SK-N-SH (cell line): Measurements from ENCODE around the gene EPB41L3. TPM values are rescaled to one million over a fixed set of nuclear protein-coding genes. Genes with fewer than 3 reads are reported as not detected.

ENCODE experiments used
- CTCF ChIA-PET: fragments of 300-600, 350-600 bp; formaldehyde crosslinking; extraction: SDS; loops from one replicate; lab custom pipeline; 2021; lab: Yijun Ruan, JAX
- POLR2A ChIA-PET: fragments of 350-600 bp; sonication (Branson Sonifier 250); formaldehyde crosslinking; extraction: SDS; loops from one replicate; lab custom pipeline; 2020; ENCODE audit warnings: antibody characterized with exemption, inconsistent platforms; lab: Yijun Ruan, JAX
- DNase-seq: peaks from one replicate; pipeline ENCODE4 v3.0.0; 2012
- H2AFZ ChIP-seq: fragments of 200-600 bp; sonication (generic); 2 replicates; pipeline ENCODE4 v1.8.1; 2016; ENCODE audit warnings: antibody characterized with exemption, mild to moderate bottlenecking, low read depth
- H3F3A ChIP-seq: fragments of 200-600 bp; sonication (generic); replicated peaks from 2 replicates; pipeline ENCODE3; 2016; ENCODE audit warnings: antibody characterized with exemption, mild to moderate bottlenecking; ENCODE audit not compliant: insufficient read depth
- H3K27ac ChIP-seq, 2 experiments: fragments of 200-500 bp in 1 of 2; fragments of 200-600 bp in 1 of 2; sonication (Bioruptor generic) in 1 of 2; sonication (generic), shearing (Covaris generic) in 1 of 2; 2 replicates each; pipeline versions ENCODE4 v1.5.1 to v1.6.1; 2014 to 2016; ENCODE audit warnings: low read depth in 2 of 2, inconsistent platforms in 1 of 2, low read length in 1 of 2, mild to moderate bottlenecking in 1 of 2, mixed read lengths in 1 of 2
- H3K27me3 ChIP-seq: fragments of 200-600 bp; sonication (generic), shearing (Covaris generic); 2 replicates; pipeline ENCODE4 v1.6.1; 2016; ENCODE audit warnings: mixed run types; ENCODE audit not compliant: insufficient read depth
- H3K36me3 ChIP-seq, 2 experiments: fragments of 200-500 bp in 1 of 2; fragments of 200-600 bp in 1 of 2; sonication (Bioruptor generic) in 1 of 2; sonication (generic) in 1 of 2; replicated peaks in 1 of 2; 2 replicates each; pipeline versions ENCODE3 to v1.5.1; 2014 to 2016; ENCODE audit warnings: low read length in 1 of 2, mild to moderate bottlenecking in 1 of 2; ENCODE audit not compliant: insufficient read depth in 2 of 2, control insufficient read depth in 1 of 2
- H3K4me1 ChIP-seq, 2 experiments: fragments of 200-500 bp in 1 of 2; fragments of 200-600 bp in 1 of 2; sonication (Bioruptor generic) in 1 of 2; sonication (generic), shearing (Covaris generic) in 1 of 2; 2 replicates each; pipeline versions ENCODE4 v1.5.1 to v1.6.1; 2014 to 2016; ENCODE audit warnings: low read depth in 1 of 2, low read length in 1 of 2, mixed run types in 1 of 2; ENCODE audit not compliant: insufficient read depth in 2 of 2, control insufficient read depth in 1 of 2
- H3K4me2 ChIP-seq: fragments of 200-600 bp; sonication (generic), shearing (Covaris generic); 2 replicates; pipeline ENCODE4 v1.6.1; 2017; ENCODE audit warnings: mixed run types
- H3K4me3 ChIP-seq, 2 experiments: fragments of 200-500 bp in 1 of 2; fragments of 200-600 bp in 1 of 2; sonication (Bioruptor generic) in 1 of 2; sonication (generic), shearing (Covaris generic) in 1 of 2; 2 replicates each; pipeline versions ENCODE4 v1.5.1 to v1.8.1; 2014 to 2016; ENCODE audit warnings: low read depth in 2 of 2, inconsistent platforms in 1 of 2, low read length in 1 of 2, mild to moderate bottlenecking in 1 of 2, mixed read lengths in 1 of 2, moderate library complexity in 1 of 2
- H3K79me2 ChIP-seq: fragments of 200-600 bp; sonication (generic); 2 replicates; pipeline ENCODE4 v1.8.1; 2017; ENCODE audit warnings: mild to moderate bottlenecking; ENCODE audit not compliant: insufficient read depth
- H3K9ac ChIP-seq: fragments of 200-600 bp; sonication (generic); 2 replicates; pipeline ENCODE4 v1.6.1; 2017; ENCODE audit warnings: mixed run types
- H3K9me2 ChIP-seq: fragments of 200-600 bp; sonication (generic); 2 replicates; pipeline ENCODE4 v1.6.1; 2017; ENCODE audit warnings: mixed run types
- H3K9me3 ChIP-seq: fragments of 200-600 bp; sonication (generic); 2 replicates; pipeline ENCODE4 v1.6.1; 2017; ENCODE audit warnings: mixed run types, mild to moderate bottlenecking, moderate library complexity
- H4K20me1 ChIP-seq: fragments of 200-600 bp; sonication (generic); 2 replicates; pipeline ENCODE4 v1.6.1; 2017; ENCODE audit warnings: mild to moderate bottlenecking, mixed run types; ENCODE audit not compliant: insufficient read depth
- ELF1 ChIP-seq: IDR thresholded peaks from 2 replicates; pipeline ENCODE4 v1.4.0; 2012
- EP300 ChIP-seq, 2 experiments: IDR thresholded peaks; 2 replicates each; pipeline versions ENCODE4 v1.4.0 to v1.6.1; 2012; ENCODE audit warnings: borderline replicate concordance in 1 of 2, low read depth in 1 of 2, low read length in 1 of 2
- EZH2phosphoT487 ChIP-seq: fragments of 200-600 bp; sonication (generic); IDR thresholded peaks from 2 replicates; pipeline ENCODE4 v1.6.1; 2017; ENCODE audit warnings: low read depth, mixed run types, mild to moderate bottlenecking, antibody characterized with exemption, moderate library complexity, borderline replicate concordance
- JUND ChIP-seq: IDR thresholded peaks from 2 replicates; pipeline ENCODE4 v1.4.0; 2012
- MXI1 ChIP-seq: IDR thresholded peaks from 2 replicates; pipeline ENCODE4 v1.6.1; 2012; ENCODE audit warnings: mild to moderate bottlenecking, low read depth, low read length, improper control_type of control experiment
- NRF1 ChIP-seq: IDR thresholded peaks from 2 replicates; pipeline ENCODE4 v1.6.1; 2012; ENCODE audit warnings: low read depth, mild to moderate bottlenecking, low read length
- RCOR1 ChIP-seq: fragments of 150-350 bp; IDR thresholded peaks from 2 replicates; pipeline ENCODE4 v1.6.1; 2017; ENCODE audit warnings: antibody characterized with exemption, low read length
- SMC3 ChIP-seq: IDR thresholded peaks from 2 replicates; pipeline ENCODE4 v1.6.1; 2012; ENCODE audit warnings: low read depth, low read length, improper control_type of control experiment
- TAF1 ChIP-seq: IDR thresholded peaks from 2 replicates; pipeline ENCODE4 v1.6.1; 2012; ENCODE audit warnings: low read depth, mild to moderate bottlenecking, low read length, moderate library complexity, borderline replicate concordance
- TEAD4 ChIP-seq: IDR thresholded peaks from 2 replicates; pipeline ENCODE4 v1.4.0; 2012; ENCODE audit warnings: mild to moderate bottlenecking, borderline replicate concordance; ENCODE audit not compliant: insufficient read depth
- WGBS: methylation state at CpG from one replicate; pipeline ENCODE4 v1.1.6; 2017; ENCODE audit warnings: low lambda C conversion rate; 5-methylcytosine and 5-hydroxymethylcytosine counted together
- polyA plus RNA-seq, 3 experiments: library from polyadenylated mRNA; depleted of rRNA; stranded (reverse); fragments of >200 nt; gene quantifications; 2 replicates each; pipeline ENCODE4 v1.2.3, GENCODE V29; 2012
- TF ChIP-seq, protein P1 (sequence below): fragments of 150-350 bp; IDR thresholded peaks from 2 replicates; pipeline ENCODE4 v1.6.1; 2016; ENCODE audit warnings: mild to moderate bottlenecking, low read depth, low read length
- TF ChIP-seq, protein P2 (sequence below): IDR thresholded peaks from 2 replicates; pipeline ENCODE4 v1.4.0; 2012; ENCODE audit warnings: low read depth
- TF ChIP-seq, protein P3 (sequence below): fragments of 150-350 bp; IDR thresholded peaks from 2 replicates; pipeline ENCODE4 v1.6.1; 2017; ENCODE audit warnings: antibody characterized with exemption, low read length, low read depth, borderline replicate concordance
- TF ChIP-seq, protein P4 (sequence below): IDR thresholded peaks from 2 replicates; pipeline ENCODE4 v1.4.0; 2012; ENCODE audit warnings: low read depth, borderline replicate concordance
- TF ChIP-seq, protein P5 (sequence below): IDR thresholded peaks from 2 replicates; pipeline ENCODE4 v1.6.1; 2012; ENCODE audit warnings: mild to moderate bottlenecking, low read depth, low read length, moderate library complexity

Gene EPB41L3
- polyA plus RNA-seq, 1 of the 3 experiments (the other 2 are of a cell fraction), result 0.15 TPM

DNA sequence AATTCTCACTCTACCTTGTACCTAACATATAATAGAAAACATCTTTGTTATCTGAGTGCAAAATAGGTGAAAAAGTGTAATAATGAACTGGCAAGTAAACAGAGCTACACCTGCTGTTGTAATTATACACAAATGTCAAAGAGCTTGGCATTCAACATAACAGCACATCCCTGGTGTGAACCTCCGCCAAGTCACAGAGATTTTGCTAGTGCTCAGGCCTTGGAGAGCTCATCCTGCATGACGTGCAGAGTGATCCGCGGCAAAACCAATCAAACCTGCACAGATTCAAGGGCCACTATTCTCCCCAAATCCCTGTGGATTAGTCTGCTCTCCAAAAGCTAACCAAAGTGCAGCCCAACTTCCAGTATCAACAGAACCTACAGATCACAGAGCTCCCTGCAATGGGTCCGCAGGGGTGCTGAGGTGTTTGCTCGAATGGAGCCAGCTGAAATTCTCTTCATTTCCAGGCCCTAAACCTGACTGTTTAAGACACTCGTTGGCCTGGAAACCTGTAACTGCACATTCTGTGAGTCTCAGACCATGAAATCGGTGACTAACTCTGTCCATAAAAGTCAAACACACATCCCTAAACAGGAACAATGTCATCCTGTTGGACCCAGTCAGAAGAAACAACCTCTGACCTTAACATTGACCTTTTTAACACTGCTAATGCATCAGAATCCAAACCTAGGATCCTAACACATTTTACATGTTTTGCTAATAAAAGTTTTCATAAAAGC, 111.8 kb downstream of the EPB41L3 start:
- H3F3A ChIP-seq, result no peaks in the 10 kb centered on the region
- H4K20me1 ChIP-seq, result no peaks in the 10 kb centered on the region
- CTCF ChIA-PET, result interaction anchor here (0.9 to 1.1 kb wide), 2 partner anchors 9 to 24 kb away, joined by 3 to 4 read pairs; no protein-coding TSS in a partner anchor
- H3K4me2 ChIP-seq, result no peak overlapping the region
- H3K9ac ChIP-seq, result no peak overlapping the region
- H3K4me3 ChIP-seq, result no peak overlapping the region
- TF ChIP-seq NRF1 (no peak), MXI1 (no peak), JUND (no peak), ELF1 (no peak), RCOR1 (no peak), EZH2phosphoT487 (no peak), SMC3 (no peak), TEAD4 (no peak), EP300 (IDR thresholded peaks at IDR 0.05; ENCODE audit: borderline replicate concordance in 1 of 2, low read depth in 1 of 2, low read length in 1 of 2) (no peak), TAF1 (no peak)
- TF ChIP-seq, protein P1, sequence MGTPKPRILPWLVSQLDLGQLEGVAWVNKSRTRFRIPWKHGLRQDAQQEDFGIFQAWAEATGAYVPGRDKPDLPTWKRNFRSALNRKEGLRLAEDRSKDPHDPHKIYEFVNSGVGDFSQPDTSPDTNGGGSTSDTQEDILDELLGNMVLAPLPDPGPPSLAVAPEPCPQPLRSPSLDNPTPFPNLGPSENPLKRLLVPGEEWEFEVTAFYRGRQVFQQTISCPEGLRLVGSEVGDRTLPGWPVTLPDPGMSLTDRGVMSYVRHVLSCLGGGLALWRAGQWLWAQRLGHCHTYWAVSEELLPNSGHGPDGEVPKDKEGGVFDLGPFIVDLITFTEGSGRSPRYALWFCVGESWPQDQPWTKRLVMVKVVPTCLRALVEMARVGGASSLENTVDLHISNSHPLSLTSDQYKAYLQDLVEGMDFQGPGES, result no peak
- TF ChIP-seq, protein P2, sequence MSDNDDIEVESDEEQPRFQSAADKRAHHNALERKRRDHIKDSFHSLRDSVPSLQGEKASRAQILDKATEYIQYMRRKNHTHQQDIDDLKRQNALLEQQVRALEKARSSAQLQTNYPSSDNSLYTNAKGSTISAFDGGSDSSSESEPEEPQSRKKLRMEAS, result no peak
- TF ChIP-seq, protein P3, sequence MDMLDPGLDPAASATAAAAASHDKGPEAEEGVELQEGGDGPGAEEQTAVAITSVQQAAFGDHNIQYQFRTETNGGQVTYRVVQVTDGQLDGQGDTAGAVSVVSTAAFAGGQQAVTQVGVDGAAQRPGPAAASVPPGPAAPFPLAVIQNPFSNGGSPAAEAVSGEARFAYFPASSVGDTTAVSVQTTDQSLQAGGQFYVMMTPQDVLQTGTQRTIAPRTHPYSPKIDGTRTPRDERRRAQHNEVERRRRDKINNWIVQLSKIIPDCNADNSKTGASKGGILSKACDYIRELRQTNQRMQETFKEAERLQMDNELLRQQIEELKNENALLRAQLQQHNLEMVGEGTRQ, result no peak
- TF ChIP-seq, protein P4, sequence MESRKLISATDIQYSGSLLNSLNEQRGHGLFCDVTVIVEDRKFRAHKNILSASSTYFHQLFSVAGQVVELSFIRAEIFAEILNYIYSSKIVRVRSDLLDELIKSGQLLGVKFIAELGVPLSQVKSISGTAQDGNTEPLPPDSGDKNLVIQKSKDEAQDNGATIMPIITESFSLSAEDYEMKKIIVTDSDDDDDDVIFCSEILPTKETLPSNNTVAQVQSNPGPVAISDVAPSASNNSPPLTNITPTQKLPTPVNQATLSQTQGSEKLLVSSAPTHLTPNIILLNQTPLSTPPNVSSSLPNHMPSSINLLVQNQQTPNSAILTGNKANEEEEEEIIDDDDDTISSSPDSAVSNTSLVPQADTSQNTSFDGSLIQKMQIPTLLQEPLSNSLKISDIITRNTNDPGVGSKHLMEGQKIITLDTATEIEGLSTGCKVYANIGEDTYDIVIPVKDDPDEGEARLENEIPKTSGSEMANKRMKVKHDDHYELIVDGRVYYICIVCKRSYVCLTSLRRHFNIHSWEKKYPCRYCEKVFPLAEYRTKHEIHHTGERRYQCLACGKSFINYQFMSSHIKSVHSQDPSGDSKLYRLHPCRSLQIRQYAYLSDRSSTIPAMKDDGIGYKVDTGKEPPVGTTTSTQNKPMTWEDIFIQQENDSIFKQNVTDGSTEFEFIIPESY, result no peak
- TF ChIP-seq, protein P5, sequence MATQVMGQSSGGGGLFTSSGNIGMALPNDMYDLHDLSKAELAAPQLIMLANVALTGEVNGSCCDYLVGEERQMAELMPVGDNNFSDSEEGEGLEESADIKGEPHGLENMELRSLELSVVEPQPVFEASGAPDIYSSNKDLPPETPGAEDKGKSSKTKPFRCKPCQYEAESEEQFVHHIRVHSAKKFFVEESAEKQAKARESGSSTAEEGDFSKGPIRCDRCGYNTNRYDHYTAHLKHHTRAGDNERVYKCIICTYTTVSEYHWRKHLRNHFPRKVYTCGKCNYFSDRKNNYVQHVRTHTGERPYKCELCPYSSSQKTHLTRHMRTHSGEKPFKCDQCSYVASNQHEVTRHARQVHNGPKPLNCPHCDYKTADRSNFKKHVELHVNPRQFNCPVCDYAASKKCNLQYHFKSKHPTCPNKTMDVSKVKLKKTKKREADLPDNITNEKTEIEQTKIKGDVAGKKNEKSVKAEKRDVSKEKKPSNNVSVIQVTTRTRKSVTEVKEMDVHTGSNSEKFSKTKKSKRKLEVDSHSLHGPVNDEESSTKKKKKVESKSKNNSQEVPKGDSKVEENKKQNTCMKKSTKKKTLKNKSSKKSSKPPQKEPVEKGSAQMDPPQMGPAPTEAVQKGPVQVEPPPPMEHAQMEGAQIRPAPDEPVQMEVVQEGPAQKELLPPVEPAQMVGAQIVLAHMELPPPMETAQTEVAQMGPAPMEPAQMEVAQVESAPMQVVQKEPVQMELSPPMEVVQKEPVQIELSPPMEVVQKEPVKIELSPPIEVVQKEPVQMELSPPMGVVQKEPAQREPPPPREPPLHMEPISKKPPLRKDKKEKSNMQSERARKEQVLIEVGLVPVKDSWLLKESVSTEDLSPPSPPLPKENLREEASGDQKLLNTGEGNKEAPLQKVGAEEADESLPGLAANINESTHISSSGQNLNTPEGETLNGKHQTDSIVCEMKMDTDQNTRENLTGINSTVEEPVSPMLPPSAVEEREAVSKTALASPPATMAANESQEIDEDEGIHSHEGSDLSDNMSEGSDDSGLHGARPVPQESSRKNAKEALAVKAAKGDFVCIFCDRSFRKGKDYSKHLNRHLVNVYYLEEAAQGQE, result no peak
- POLR2A ChIA-PET, result no interaction called here
- no peaks in the 10 kb centered on the region for H3K4me1 ChIP-seq
- H3K9me2 ChIP-seq, result no peaks in the 10 kb centered on the region
- no peaks in the 10 kb centered on the region for H3K27me3 ChIP-seq
- no peaks in the 10 kb centered on the region for H3K9me3 ChIP-seq
- WGBS, result 52% methylated on average over 6 of the region's 8 CpGs
- DNase-seq, result no peak
- H3K27ac ChIP-seq, result no peak overlapping the region
- H3K36me3 ChIP-seq, result no peaks in the 10 kb centered on the region
- H3K79me2 ChIP-seq, result no peaks in the 10 kb centered on the region
- H2AFZ ChIP-seq, result no peak overlapping the region
